ENCODE data around the gene SEMA6D.

The SEMA6D gene, protein sequence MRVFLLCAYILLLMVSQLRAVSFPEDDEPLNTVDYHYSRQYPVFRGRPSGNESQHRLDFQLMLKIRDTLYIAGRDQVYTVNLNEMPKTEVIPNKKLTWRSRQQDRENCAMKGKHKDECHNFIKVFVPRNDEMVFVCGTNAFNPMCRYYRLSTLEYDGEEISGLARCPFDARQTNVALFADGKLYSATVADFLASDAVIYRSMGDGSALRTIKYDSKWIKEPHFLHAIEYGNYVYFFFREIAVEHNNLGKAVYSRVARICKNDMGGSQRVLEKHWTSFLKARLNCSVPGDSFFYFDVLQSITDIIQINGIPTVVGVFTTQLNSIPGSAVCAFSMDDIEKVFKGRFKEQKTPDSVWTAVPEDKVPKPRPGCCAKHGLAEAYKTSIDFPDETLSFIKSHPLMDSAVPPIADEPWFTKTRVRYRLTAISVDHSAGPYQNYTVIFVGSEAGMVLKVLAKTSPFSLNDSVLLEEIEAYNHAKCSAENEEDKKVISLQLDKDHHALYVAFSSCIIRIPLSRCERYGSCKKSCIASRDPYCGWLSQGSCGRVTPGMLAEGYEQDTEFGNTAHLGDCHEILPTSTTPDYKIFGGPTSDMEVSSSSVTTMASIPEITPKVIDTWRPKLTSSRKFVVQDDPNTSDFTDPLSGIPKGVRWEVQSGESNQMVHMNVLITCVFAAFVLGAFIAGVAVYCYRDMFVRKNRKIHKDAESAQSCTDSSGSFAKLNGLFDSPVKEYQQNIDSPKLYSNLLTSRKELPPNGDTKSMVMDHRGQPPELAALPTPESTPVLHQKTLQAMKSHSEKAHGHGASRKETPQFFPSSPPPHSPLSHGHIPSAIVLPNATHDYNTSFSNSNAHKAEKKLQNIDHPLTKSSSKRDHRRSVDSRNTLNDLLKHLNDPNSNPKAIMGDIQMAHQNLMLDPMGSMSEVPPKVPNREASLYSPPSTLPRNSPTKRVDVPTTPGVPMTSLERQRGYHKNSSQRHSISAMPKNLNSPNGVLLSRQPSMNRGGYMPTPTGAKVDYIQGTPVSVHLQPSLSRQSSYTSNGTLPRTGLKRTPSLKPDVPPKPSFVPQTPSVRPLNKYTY

DNA sequence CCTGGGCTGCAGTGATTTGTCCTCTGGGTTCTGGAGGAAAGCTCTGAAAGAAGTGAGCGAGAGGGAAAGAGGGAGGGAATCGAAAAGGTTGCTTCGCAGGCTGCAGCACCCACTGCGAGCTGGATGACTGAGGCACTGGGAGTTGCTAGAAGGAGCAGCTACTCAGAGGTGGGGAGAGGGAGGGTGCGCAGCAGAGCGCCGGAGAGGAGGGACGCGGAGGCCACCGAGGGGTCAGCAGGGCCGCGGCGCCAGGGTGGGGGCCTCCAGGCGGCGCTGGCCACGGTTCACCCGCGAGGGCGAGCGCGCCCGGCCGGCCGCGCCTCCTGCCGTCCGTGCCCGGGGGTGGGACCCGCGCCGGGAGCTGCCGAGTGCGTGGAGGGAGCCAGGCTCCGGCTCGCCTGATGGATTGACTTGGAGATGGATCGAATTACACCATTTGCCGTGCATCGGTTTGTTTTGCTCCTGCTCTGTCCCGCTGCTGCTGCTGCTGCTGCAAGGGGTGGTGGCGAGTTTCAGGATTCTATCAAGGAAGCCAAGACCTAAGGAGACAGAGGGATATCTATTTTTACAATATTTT, at the start of gene SEMA6D:
Gene SEMA6D (plus strand): TSS at position 470 of the 577 bp plus-strand sequence. CDS start 42,294 bp downstream, outside the sequence.
- DNase-seq (ENCODE audit: insufficient read length, low spot score) (peak; percentile 33), FAIRE-seq (no peak)
- TF ChIP-seq, protein P1, sequence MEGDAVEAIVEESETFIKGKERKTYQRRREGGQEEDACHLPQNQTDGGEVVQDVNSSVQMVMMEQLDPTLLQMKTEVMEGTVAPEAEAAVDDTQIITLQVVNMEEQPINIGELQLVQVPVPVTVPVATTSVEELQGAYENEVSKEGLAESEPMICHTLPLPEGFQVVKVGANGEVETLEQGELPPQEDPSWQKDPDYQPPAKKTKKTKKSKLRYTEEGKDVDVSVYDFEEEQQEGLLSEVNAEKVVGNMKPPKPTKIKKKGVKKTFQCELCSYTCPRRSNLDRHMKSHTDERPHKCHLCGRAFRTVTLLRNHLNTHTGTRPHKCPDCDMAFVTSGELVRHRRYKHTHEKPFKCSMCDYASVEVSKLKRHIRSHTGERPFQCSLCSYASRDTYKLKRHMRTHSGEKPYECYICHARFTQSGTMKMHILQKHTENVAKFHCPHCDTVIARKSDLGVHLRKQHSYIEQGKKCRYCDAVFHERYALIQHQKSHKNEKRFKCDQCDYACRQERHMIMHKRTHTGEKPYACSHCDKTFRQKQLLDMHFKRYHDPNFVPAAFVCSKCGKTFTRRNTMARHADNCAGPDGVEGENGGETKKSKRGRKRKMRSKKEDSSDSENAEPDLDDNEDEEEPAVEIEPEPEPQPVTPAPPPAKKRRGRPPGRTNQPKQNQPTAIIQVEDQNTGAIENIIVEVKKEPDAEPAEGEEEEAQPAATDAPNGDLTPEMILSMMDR (IDR thresholded peaks at IDR 0.05; ENCODE audit: insufficient read depth, missing control alignments), result no peak

DNA sequence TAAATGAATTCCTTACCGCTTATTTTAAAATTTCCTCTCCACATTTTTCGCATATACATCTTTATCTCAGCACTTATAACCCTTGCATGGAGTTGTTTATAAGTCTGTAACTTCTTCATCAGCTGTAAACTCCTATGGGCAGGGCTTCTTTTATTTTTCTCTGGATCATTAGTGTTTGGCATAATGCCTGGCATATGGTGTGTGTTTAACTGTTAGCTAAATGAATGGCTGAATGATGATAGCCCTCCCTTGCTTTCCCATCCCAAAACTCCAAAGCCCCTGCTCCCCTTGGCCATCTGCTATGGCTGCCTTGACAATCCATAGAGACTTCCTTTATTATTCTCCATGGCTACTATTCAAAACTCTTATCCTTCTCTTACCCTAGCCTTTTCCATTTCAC, 48.1 kb upstream of the SEMA6D start:
- DNase-seq (ENCODE audit: insufficient read length, low spot score) (no peak), FAIRE-seq (no peak)
- TF ChIP-seq, protein P1 (IDR thresholded peaks at IDR 0.05; ENCODE audit: insufficient read depth, missing control alignments), result no peak

DNA sequence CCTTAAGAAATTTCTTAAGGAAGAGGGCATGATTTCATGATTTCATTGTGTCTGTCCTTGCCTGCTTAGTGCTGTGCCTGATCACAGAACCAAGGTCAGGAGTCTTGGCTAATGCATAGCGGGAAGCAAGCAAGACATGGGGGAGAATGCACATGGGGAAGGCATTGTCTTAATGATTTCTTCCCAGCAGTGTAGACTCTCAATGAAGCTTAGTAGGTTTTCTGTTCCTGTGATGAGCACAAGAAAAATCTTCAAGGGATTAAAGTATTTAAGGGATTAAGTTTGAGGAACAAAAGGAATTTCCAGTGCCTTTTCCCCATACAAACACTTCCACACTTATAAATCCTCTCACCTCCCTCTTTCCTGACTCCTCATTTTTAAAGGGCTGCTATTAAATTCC, 46.9 kb upstream of the SEMA6D start:
- TF ChIP-seq, protein P1 (IDR thresholded peaks at IDR 0.05; ENCODE audit: insufficient read depth, missing control alignments), result no peak
- DNase-seq (ENCODE audit: insufficient read length, low spot score) (no peak), FAIRE-seq (peak; percentile 21)

DNA sequence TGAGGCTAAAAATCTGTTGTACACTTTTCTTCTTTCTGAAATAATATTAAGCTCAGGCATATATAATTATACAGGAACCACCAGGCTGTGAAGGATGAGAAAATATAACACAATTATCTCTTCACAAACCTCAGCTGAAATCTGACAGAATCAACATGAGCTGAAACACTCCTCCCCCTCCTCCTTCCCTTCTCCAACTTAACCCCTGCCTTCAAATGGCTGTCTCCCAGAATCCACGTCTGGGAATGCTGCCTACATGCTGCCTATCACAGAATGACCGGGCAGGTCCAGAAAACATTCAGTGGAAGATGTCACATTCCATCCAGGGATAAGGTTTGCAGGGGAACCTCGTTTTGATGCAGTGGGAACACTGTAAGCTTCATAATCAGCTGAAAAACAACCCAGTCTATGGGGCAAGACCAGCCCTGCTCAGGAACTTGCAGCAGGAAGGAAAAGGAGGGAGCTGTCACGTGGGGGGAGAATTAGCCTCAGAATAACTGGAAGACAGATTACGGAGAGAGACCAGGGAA, 44.0 kb upstream of the SEMA6D start:
- DNase-seq (ENCODE audit: insufficient read length, low spot score), result no peak
- FAIRE-seq, result no peak
- TF ChIP-seq, protein P1 (IDR thresholded peaks at IDR 0.05; ENCODE audit: insufficient read depth, missing control alignments), result no peak

DNA sequence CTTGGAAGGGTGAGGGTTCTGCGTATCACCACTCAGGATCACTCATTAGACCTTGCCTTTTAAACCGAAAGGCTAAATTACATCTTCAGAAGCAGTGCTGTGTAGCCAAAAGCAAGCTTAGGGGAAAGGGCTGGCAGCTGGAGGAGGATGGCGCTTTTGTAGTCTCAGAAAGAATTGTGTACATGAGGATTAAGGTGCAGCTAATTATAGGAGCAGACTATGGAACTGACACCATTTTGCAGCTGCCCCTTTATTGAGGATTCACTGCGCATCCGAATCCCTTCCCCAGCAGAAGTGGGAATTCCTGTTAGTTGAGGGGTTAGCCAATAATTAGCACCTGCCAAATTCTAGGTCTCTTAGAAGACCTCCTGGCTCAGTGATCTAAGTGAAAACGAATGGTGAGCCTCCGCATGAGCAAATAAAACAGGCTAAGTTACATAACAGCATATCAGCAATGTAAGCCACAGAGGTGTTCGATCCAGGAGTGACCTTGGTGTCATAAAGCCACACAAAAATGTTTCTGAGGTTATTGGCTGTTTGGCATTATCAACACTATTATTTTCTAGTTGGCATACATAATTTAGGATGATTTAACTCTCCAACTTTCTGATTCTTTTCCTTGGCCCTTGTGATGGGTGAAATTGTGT, 42.6 kb upstream of the SEMA6D start:
- FAIRE-seq (no peak), DNase-seq (ENCODE audit: insufficient read length, low spot score) (no peak)
- TF ChIP-seq, protein P1 (IDR thresholded peaks at IDR 0.05; ENCODE audit: insufficient read depth, missing control alignments), result no peak

DNA sequence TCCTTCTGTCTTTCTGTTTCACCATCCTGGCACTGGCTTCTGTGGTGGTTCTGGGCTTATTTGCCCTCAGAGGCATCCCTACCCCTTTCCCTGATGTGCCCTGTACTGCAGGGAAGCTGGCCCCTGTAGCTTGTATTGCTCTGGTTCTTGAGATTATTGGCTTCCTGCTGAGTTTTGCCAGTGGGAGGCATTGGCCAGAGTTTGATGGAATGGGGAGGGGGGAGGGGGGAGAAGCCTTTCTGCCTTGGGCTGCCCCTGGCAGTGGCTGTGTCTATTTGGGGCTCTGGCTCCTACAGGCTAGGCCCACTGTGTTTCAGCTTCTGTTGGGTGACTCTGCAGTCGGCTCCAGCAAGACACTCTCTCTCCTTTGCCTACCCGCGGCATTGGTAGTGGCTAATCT, 41.6 kb upstream of the SEMA6D start:
- TF ChIP-seq, protein P1 (IDR thresholded peaks at IDR 0.05; ENCODE audit: insufficient read depth, missing control alignments), result no peak
- FAIRE-seq, result no peak
- no peak for DNase-seq (ENCODE audit: insufficient read length, low spot score)

All from D721Med (cell line).